HEK293 (cell line): Measurements from ENCODE around the gene PI4KB.

Experiments
- GLI2 ChIP-seq: fragments of 450-650 bp; formaldehyde crosslinking; IDR thresholded peaks from 2 replicates; pipeline ENCODE4; 2017; ENCODE audit warnings: missing biosample characterization, missing genetic modification characterization, low read depth, borderline replicate concordance
- GLI4 ChIP-seq: fragments of 450-650 bp; formaldehyde crosslinking; IDR thresholded peaks from 2 replicates; pipeline ENCODE4 v1.5.1; 2016; ENCODE audit warnings: missing biosample characterization, missing genetic modification characterization
- HOXA7 ChIP-seq: sonication (generic); formaldehyde crosslinking; IDR thresholded peaks from 2 replicates; pipeline ENCODE4 v1.8.1; 2022; ENCODE audit warnings: missing genetic modification reagents, borderline replicate concordance
- HOXC10 ChIP-seq: sonication (generic); formaldehyde crosslinking; IDR thresholded peaks from 2 replicates; pipeline ENCODE4 v1.8.1; 2023; ENCODE audit warnings: mild to moderate bottlenecking, missing genetic modification reagents
- SP2 ChIP-seq: fragments of 450-650 bp; formaldehyde crosslinking; IDR thresholded peaks from 2 replicates; pipeline ENCODE4 v1.5.1; 2016; ENCODE audit warnings: missing biosample characterization, missing genetic modification characterization
- TRIM28 ChIP-seq: IDR thresholded peaks from 2 replicates; pipeline ENCODE4 v1.6.1; 2011; ENCODE audit warnings: low read length, control low read depth, borderline replicate concordance
- WT1 ChIP-seq: fragments of 450-650 bp; formaldehyde crosslinking; IDR thresholded peaks from 2 replicates; pipeline ENCODE4 v1.5.1; 2016; ENCODE audit warnings: missing biosample characterization, missing genetic modification characterization
- ZBTB20 ChIP-seq: fragments of 450-650 bp; formaldehyde crosslinking; IDR thresholded peaks from 2 replicates; pipeline ENCODE4 v1.5.1; 2016; ENCODE audit warnings: missing biosample characterization, missing genetic modification characterization
- ZNF169 ChIP-seq: fragments of 450-650 bp; formaldehyde crosslinking; IDR thresholded peaks from 2 replicates; pipeline ENCODE4 v1.5.1; 2016; ENCODE audit warnings: missing biosample characterization, missing genetic modification characterization
- ZNF19 ChIP-seq: fragments of 450-650 bp; formaldehyde crosslinking; IDR thresholded peaks from 2 replicates; pipeline ENCODE4; 2016; ENCODE audit warnings: missing biosample characterization, missing genetic modification characterization, low read depth
- ZNF223 ChIP-seq: fragments of 450-650 bp; formaldehyde crosslinking; IDR thresholded peaks from 2 replicates; pipeline ENCODE4 v1.5.1; 2016; ENCODE audit warnings: missing biosample characterization, missing genetic modification characterization
- ZNF394 ChIP-seq: fragments of 450-650 bp; formaldehyde crosslinking; IDR thresholded peaks from 2 replicates; pipeline ENCODE4 v1.5.1; 2016; ENCODE audit warnings: missing biosample characterization, missing genetic modification characterization, mild to moderate bottlenecking, moderate library complexity, borderline replicate concordance
- ZNF514 ChIP-seq: fragments of 450-650 bp; formaldehyde crosslinking; IDR thresholded peaks from 2 replicates; pipeline ENCODE4 v1.5.1; 2016; ENCODE audit warnings: missing biosample characterization, missing genetic modification characterization
- ZNF555 ChIP-seq: fragments of 450-650 bp; formaldehyde crosslinking; conservative IDR thresholded peaks from 2 replicates; pipeline ENCODE4 v1.5.1; 2017; ENCODE audit warnings: missing biosample characterization, mild to moderate bottlenecking, missing genetic modification characterization, inconsistent platforms
- ZNF600 ChIP-seq: fragments of 450-650 bp; formaldehyde crosslinking; IDR thresholded peaks from 2 replicates; pipeline ENCODE4 v1.5.1; 2016; ENCODE audit warnings: missing biosample characterization, missing genetic modification characterization
- ZNF610 ChIP-seq: fragments of 450-650 bp; formaldehyde crosslinking; IDR thresholded peaks from 2 replicates; pipeline ENCODE4 v1.5.1; 2016; ENCODE audit warnings: missing biosample characterization, missing genetic modification characterization, borderline replicate concordance
- ZNF621 ChIP-seq: fragments of 450-650 bp; formaldehyde crosslinking; IDR thresholded peaks from 2 replicates; pipeline ENCODE4 v1.5.1; 2017; ENCODE audit warnings: missing biosample characterization, missing genetic modification characterization
- ZNF623 ChIP-seq: fragments of 450-650 bp; formaldehyde crosslinking; IDR thresholded peaks from 2 replicates; pipeline ENCODE4 v1.5.1; 2016; ENCODE audit warnings: missing biosample characterization, missing genetic modification characterization
- ZNF658 ChIP-seq: fragments of 450-650 bp; formaldehyde crosslinking; IDR thresholded peaks from 2 replicates; pipeline ENCODE4; 2016; ENCODE audit warnings: missing biosample characterization, missing genetic modification characterization
- ZNF707 ChIP-seq: fragments of 450-650 bp; formaldehyde crosslinking; IDR thresholded peaks from 2 replicates; pipeline ENCODE4 v1.5.1; 2016; ENCODE audit warnings: missing biosample characterization, missing genetic modification characterization
- ZNF768 ChIP-seq: fragments of 450-650 bp; formaldehyde crosslinking; IDR thresholded peaks from 2 replicates; pipeline ENCODE4 v1.5.1; 2018; ENCODE audit warnings: missing biosample characterization, mild to moderate bottlenecking, missing genetic modification characterization
- TF ChIP-seq, protein P1 (sequence below): fragments of 450-650 bp; formaldehyde crosslinking; IDR thresholded peaks from 2 replicates; pipeline ENCODE4 v1.5.1; 2016; ENCODE audit warnings: missing biosample characterization, missing genetic modification characterization
- TF ChIP-seq, protein P2 (sequence below): fragments of 450-650 bp; formaldehyde crosslinking; IDR thresholded peaks from 2 replicates; pipeline ENCODE4 v1.5.1; 2016; ENCODE audit warnings: missing biosample characterization, missing genetic modification characterization
- TF ChIP-seq, protein P3 (sequence below): fragments of 450-650 bp; formaldehyde crosslinking; IDR thresholded peaks from 2 replicates; pipeline ENCODE4 v1.5.1; 2017; ENCODE audit warnings: missing biosample characterization, mild to moderate bottlenecking, missing genetic modification characterization, moderate library complexity
- TF ChIP-seq, protein P4 (sequence below): fragments of 450-650 bp; formaldehyde crosslinking; IDR thresholded peaks from 2 replicates; pipeline ENCODE4 v1.5.1; 2016; ENCODE audit warnings: missing biosample characterization, missing genetic modification characterization, low read depth
- TF ChIP-seq, protein P5 (sequence below): fragments of 450-650 bp; IDR thresholded peaks from 2 replicates; pipeline ENCODE4 v1.5.1; 2018; ENCODE audit warnings: missing biosample characterization, mild to moderate bottlenecking, missing genetic modification characterization
- TF ChIP-seq, protein P6 (sequence below): fragments of 450-650 bp; formaldehyde crosslinking; conservative IDR thresholded peaks from 2 replicates; pipeline ENCODE4 v1.5.1; 2016; ENCODE audit warnings: low read depth, missing biosample characterization, missing genetic modification characterization

PI4KB gene

DNA sequence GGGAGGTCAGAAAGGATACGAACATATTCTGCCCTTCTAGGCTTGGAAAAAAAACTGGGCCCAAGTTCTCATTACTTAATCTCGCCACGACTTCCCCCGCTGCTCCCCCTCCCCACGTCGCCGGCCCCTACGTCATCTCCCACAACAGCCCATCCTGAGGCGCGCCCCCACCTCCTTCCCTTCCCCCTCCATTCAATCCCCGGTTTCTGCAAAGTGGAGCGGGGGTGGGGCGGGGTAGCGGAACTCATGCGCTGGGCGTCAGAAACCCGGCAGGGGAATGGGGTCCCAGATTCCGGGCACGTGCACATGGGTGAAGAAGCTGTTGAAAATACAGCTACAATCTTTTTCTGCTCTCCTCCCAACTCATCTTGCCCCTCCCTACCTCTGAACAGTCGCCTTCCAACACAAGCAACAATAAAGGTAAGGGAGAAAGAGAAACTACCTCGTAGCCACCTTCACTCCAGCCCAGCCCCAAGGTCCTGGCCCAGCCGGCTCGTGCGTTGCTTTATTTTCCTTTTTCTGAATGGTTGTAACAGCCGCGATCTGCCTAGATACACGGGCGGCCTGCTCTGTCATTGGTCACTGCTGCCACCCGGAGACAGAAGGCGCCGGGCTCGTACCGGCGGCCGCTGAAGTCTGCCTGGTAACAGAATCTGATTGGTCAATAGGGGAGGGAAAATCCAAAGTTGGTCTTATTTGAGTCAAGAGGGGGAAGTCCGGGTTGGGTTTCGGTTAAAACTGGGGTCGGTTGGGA lies 19.7 kb upstream of the PI4KB start, which contains the start of gene RFX5 (continued):
- TF ChIP-seq, protein P1, sequence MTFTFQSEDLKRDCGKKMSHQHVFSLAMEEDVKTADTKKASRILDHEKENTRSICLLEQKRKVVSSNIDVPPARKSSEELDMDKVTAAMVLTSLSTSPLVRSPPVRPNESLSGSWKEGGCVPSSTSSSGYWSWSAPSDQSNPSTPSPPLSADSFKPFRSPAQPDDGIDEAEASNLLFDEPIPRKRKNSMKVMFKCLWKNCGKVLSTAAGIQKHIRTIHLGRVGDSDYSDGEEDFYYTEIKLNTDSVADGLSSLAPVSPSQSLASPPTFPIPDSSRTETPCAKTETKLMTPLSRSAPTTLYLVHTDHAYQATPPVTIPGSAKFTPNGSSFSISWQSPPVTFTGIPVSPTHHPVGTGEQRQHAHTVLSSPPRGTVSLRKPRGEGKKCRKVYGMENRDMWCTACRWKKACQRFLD, result no peak
- TF ChIP-seq ZNF223 (tag by site-specific recombination) (no peak), ZNF169 (tag by site-specific recombination) (no peak), ZNF600 (tag by site-specific recombination) (peak; percentile 60), GLI4 (tag by site-specific recombination) (no peak), GLI2 (tag by site-specific recombination) (no peak), ZNF623 (no peak), HOXA7 (CRISPR knock-in tag) (no peak), ZNF621 (tag by site-specific recombination) (no peak), TRIM28 (no peak), HOXC10 (CRISPR knock-in tag) (no peak), ZBTB20 (tag by site-specific recombination) (peak; percentile 88), ZNF658 (tag by site-specific recombination) (no peak), ZNF394 (peak; percentile 68; the same call in 1 of the 2 replicates), ZNF707 (tag by site-specific recombination) (no peak), WT1 (tag by site-specific recombination) (peak; percentile 64; the same call in 1 of the 2 replicates), ZNF768 (tag by site-specific recombination) (no peak), SP2 (peak; percentile 79), ZNF555 (tag by site-specific recombination) (no peak), ZNF610 (tag by site-specific recombination) (0 out of 2 replicates have a peak, but pooled peaks have one; percentile 38), ZNF19 (tag by site-specific recombination) (no peak), ZNF514 (tag by site-specific recombination) (no peak)
- TF ChIP-seq, protein P2, sequence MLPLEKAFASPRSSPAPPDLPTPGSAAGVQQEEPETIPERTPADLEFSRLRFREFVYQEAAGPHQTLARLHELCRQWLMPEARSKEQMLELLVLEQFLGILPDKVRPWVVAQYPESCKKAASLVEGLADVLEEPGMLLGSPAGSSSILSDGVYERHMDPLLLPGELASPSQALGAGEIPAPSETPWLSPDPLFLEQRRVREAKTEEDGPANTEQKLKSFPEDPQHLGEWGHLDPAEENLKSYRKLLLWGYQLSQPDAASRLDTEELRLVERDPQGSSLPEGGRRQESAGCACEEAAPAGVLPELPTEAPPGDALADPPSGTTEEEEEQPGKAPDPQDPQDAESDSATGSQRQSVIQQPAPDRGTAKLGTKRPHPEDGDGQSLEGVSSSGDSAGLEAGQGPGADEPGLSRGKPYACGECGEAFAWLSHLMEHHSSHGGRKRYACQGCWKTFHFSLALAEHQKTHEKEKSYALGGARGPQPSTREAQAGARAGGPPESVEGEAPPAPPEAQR (tag by site-specific recombination), result no peak
- TF ChIP-seq, protein P3, sequence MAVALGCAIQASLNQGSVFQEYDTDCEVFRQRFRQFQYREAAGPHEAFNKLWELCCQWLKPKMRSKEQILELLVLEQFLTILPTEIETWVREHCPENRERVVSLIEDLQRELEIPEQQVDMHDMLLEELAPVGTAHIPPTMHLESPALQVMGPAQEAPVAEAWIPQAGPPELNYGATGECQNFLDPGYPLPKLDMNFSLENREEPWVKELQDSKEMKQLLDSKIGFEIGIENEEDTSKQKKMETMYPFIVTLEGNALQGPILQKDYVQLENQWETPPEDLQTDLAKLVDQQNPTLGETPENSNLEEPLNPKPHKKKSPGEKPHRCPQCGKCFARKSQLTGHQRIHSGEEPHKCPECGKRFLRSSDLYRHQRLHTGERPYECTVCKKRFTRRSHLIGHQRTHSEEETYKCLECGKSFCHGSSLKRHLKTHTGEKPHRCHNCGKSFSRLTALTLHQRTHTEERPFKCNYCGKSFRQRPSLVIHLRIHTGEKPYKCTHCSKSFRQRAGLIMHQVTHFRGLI, result peak; percentile 72
- TF ChIP-seq, protein P4, sequence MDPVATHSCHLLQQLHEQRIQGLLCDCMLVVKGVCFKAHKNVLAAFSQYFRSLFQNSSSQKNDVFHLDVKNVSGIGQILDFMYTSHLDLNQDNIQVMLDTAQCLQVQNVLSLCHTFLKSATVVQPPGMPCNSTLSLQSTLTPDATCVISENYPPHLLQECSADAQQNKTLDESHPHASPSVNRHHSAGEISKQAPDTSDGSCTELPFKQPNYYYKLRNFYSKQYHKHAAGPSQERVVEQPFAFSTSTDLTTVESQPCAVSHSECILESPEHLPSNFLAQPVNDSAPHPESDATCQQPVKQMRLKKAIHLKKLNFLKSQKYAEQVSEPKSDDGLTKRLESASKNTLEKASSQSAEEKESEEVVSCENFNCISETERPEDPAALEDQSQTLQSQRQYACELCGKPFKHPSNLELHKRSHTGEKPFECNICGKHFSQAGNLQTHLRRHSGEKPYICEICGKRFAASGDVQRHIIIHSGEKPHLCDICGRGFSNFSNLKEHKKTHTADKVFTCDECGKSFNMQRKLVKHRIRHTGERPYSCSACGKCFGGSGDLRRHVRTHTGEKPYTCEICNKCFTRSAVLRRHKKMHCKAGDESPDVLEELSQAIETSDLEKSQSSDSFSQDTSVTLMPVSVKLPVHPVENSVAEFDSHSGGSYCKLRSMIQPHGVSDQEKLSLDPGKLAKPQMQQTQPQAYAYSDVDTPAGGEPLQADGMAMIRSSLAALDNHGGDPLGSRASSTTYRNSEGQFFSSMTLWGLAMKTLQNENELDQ (tag by site-specific recombination), result no peak
- TF ChIP-seq, protein P5, sequence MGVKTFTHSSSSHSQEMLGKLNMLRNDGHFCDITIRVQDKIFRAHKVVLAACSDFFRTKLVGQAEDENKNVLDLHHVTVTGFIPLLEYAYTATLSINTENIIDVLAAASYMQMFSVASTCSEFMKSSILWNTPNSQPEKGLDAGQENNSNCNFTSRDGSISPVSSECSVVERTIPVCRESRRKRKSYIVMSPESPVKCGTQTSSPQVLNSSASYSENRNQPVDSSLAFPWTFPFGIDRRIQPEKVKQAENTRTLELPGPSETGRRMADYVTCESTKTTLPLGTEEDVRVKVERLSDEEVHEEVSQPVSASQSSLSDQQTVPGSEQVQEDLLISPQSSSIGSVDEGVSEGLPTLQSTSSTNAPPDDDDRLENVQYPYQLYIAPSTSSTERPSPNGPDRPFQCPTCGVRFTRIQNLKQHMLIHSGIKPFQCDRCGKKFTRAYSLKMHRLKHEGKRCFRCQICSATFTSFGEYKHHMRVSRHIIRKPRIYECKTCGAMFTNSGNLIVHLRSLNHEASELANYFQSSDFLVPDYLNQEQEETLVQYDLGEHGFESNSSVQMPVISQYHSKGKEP, result no peak
- TF ChIP-seq, protein P6, sequence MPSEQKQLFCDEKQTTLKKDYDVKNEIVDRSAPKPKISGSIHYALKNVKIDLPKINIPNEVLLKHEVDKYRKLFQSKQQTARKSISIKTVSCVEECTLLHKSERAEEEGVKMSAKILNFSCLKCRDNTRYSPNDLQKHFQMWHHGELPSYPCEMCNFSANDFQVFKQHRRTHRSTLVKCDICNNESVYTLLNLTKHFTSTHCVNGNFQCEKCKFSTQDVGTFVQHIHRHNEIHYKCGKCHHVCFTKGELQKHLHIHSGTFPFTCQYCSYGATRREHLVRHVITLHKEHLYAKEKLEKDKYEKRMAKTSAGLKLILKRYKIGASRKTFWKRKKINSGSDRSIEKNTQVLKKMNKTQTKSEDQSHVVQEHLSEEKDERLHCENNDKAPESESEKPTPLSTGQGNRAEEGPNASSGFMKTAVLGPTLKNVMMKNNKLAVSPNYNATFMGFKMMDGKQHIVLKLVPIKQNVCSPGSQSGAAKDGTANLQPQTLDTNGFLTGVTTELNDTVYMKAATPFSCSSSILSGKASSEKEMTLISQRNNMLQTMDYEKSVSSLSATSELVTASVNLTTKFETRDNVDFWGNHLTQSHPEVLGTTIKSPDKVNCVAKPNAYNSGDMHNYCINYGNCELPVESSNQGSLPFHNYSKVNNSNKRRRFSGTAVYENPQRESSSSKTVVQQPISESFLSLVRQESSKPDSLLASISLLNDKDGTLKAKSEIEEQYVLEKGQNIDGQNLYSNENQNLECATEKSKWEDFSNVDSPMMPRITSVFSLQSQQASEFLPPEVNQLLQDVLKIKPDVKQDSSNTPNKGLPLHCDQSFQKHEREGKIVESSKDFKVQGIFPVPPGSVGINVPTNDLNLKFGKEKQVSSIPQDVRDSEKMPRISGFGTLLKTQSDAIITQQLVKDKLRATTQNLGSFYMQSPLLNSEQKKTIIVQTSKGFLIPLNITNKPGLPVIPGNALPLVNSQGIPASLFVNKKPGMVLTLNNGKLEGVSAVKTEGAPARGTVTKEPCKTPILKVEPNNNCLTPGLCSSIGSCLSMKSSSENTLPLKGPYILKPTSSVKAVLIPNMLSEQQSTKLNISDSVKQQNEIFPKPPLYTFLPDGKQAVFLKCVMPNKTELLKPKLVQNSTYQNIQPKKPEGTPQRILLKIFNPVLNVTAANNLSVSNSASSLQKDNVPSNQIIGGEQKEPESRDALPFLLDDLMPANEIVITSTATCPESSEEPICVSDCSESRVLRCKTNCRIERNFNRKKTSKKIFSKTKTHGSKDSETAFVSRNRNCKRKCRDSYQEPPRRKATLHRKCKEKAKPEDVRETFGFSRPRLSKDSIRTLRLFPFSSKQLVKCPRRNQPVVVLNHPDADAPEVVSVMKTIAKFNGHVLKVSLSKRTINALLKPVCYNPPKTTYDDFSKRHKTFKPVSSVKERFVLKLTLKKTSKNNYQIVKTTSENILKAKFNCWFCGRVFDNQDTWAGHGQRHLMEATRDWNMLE (tag by site-specific recombination), result peak; percentile 35
